T-cell (primary cell): ENCODE measurements around the gene STARD10. TPM values are rescaled to one million over a fixed set of nuclear protein-coding genes. Genes with fewer than 3 reads are reported as not detected.

ENCODE experiments used
- ATAC-seq, 4 experiments: fragments of 200-7000 bp in 3 of 4; fragments of 150-1000 bp in 1 of 4; cut with Tn5 transposase; replicated peaks in 1 of 4; 1 replicate in 3 of 4; 2 replicates in 1 of 4; pipeline ENCODE4 v1.10.0; 2021; ENCODE audit warnings: moderate library complexity in 3 of 4, mild to moderate bottlenecking in 2 of 4, moderate number of reproducible peaks in 1 of 4
- CTCF ChIA-PET, 2 donors: fragments of 300-600 bp; sonication (Branson Sonifier 250); formaldehyde crosslinking; loops; one replicate each; lab custom pipeline; 2022; ENCODE audit warnings: antibody characterized with exemption in 2 of 2; lab: Charles Lee
- POLR2A ChIA-PET, 2 donors: fragments of 300-600 bp; sonication (Branson Sonifier 250); formaldehyde crosslinking; loops; one replicate each; lab custom pipeline; 2022; ENCODE audit warnings: antibody characterized with exemption in 2 of 2; lab: Charles Lee
- DNase-seq, 35 experiments: peaks; one replicate each; pipeline versions ENCODE4 v3.0.0 to v3.0.0-alpha.2; 2013 to 2023
- H3K27ac ChIP-seq: one replicate; pipeline ENCODE4 v1.5.1; 2013; ENCODE audit warnings: low read length
- H3K27me3 ChIP-seq, 2 experiments: replicated peaks in 1 of 2; 1 replicate in 1 of 2; 2 replicates in 1 of 2; pipeline versions ENCODE4 v1.6.1 to v1.7.0; 2013; ENCODE audit warnings: low read length in 1 of 2, mixed read lengths in 1 of 2; ENCODE audit not compliant: control insufficient read depth in 2 of 2, insufficient read depth in 2 of 2; ENCODE audit errors: extremely low read depth in 1 of 2
- H3K36me3 ChIP-seq, 2 donors: 1 replicate in 1 of 2; 2 replicates in 1 of 2; pipeline versions ENCODE4 v1.6.1 to v1.7.0; 2013; ENCODE audit warnings: low read length in 1 of 2; ENCODE audit not compliant: control insufficient read depth in 2 of 2, insufficient read depth in 1 of 2; ENCODE audit errors: extremely low read depth in 1 of 2
- H3K4me1 ChIP-seq, 2 experiments: 1 replicate in 1 of 2; 2 replicates in 1 of 2; pipeline versions ENCODE4 v1.6.1 to v1.7.0; 2013; ENCODE audit warnings: low read length in 2 of 2, mixed read lengths in 1 of 2; ENCODE audit not compliant: insufficient read depth in 2 of 2, control insufficient read depth in 1 of 2; ENCODE audit errors: extremely low read depth in 1 of 2
- H3K4me3 ChIP-seq, 2 donors: 1 replicate in 1 of 2; 2 replicates in 1 of 2; pipeline versions ENCODE4 v1.5.1 to v1.7.0; 2013; ENCODE audit warnings: mild to moderate bottlenecking in 2 of 2, low read length in 1 of 2, moderate library complexity in 1 of 2; ENCODE audit not compliant: control insufficient read depth in 1 of 2; ENCODE audit errors: extremely low read depth in 1 of 2
- H3K9me3 ChIP-seq: 2 replicates; pipeline ENCODE4 v1.7.0; 2013
- H3K27ac Mint-ChIP-seq, 2 donors: one replicate each; pipeline ENCODE4 v1.8.0; 2020 to 2021; ENCODE audit warnings: mild to moderate bottlenecking in 2 of 2, mixed read lengths in 2 of 2
- H3K27me3 Mint-ChIP-seq, 2 donors: one replicate each; pipeline ENCODE4 v1.8.0; 2021 to 2022; ENCODE audit warnings: mixed read lengths in 2 of 2
- H3K36me3 Mint-ChIP-seq: one replicate; pipeline ENCODE4 v1.8.0; 2021; ENCODE audit warnings: mixed read lengths
- H3K4me1 Mint-ChIP-seq, 3 donors: one replicate each; pipeline ENCODE4 v1.8.0; 2020 to 2022; ENCODE audit warnings: mixed read lengths in 3 of 3, mild to moderate bottlenecking in 1 of 3
- H3K4me3 Mint-ChIP-seq, 3 donors: one replicate each; pipeline ENCODE4 v1.8.0; 2020 to 2022; ENCODE audit warnings: mild to moderate bottlenecking in 3 of 3, mixed read lengths in 3 of 3, moderate library complexity in 3 of 3
- H3K9me3 Mint-ChIP-seq, 3 donors: one replicate each; pipeline ENCODE4 v1.8.0; 2020 to 2022; ENCODE audit warnings: mixed read lengths in 3 of 3
- WGBS: methylation state at CpG from one replicate; pipeline ENCODE4 v1.1.5; 2013; ENCODE audit warnings: missing lambda C conversion rate; ENCODE audit not compliant: insufficient coverage; 5-methylcytosine and 5-hydroxymethylcytosine counted together
- total RNA-seq, 35 experiments: library from RNA in 6 of 35; stranded (reverse) in 6 of 35; fragments of 120-200 nt in 1 of 35; gene quantifications; one replicate each; pipeline versions ENCODE4 v1.2.1 to v1.2.4 and lab custom pipeline; 2013 to 2026

Gene STARD10
- total RNA-seq, 5 donors from 2014 or later (not counting 1 experiment from before 2014, with no cell fraction given) = 11.1 to 24.9 (median 19.1) TPM

- CTCF ChIA-PET = interaction anchor here in 1 of 2 donors (0.8 kb wide), 1 partner anchor 15 kb away, joined by 4 read pairs; no protein-coding TSS in a partner anchor
- Mint-ChIP-seq H3K36me3 (peaks cover 3% of the 10 kb centered on the region), H3K27me3 (no peaks in the 10 kb centered on the region), H3K4me1 (peaks cover 82 to 88% (median 87%) of the 10 kb centered on the region in 3 donors), H3K4me3 (peak overlapping the region in 2 of 3 donors; percentile 24 to 58), H3K27ac (peak overlapping the region; percentile 83 to 97), H3K9me3 (no peaks in the 10 kb centered on the region)
- Histone ChIP-seq H3K9me3 (no peaks in the 10 kb centered on the region), H3K36me3 (peaks cover 0 to 3% of the 10 kb centered on the region in 2 donors), H3K4me3 (no peak overlapping the region), H3K4me1 (peaks cover 13 to 92% of the 10 kb centered on the region in 2 experiments), H3K27me3 (no peaks in the 10 kb centered on the region), H3K27ac (peak overlapping the region; percentile 92)
- POLR2A ChIA-PET = no interaction called here
- DNase-seq (no peak), ATAC-seq (no peak)
- 61% methylated on average over 5 of the region's 10 CpGs for WGBS
Observed at GRCh38 chr11:72740562-72741428, 53.1 kb downstream of the STARD10 start.

- Mint-ChIP-seq H3K27ac (peak overlapping the region; percentile 83 to 97), H3K9me3 (no peaks in the 10 kb centered on the region), H3K27me3 (no peaks in the 10 kb centered on the region), H3K4me1 (peaks cover 82 to 90% (median 89%) of the 10 kb centered on the region in 3 donors), H3K36me3 (peaks cover 3% of the 10 kb centered on the region), H3K4me3 (peak overlapping the region in 1 of 3 donors; percentile 58)
- ATAC-seq = no peak
- DNase-seq = no peak
- H3K4me1 ChIP-seq = peaks cover 16 to 93% of the 10 kb centered on the region in 2 experiments
- H3K9me3 ChIP-seq = no peaks in the 10 kb centered on the region
- no peak overlapping the region for H3K4me3 ChIP-seq
- H3K27ac ChIP-seq = peak overlapping the region; percentile 92
- WGBS = no CpG with 5 or more reads among the region's 2 CpGs
- no peaks in the 10 kb centered on the region for H3K27me3 ChIP-seq
- CTCF ChIA-PET = interaction anchor here in 1 of 2 donors (0.8 kb wide), 1 partner anchor 15 kb away, joined by 4 read pairs; no protein-coding TSS in a partner anchor
- H3K36me3 ChIP-seq = no peaks in the 10 kb centered on the region
- POLR2A ChIA-PET = no interaction called here
Observed at GRCh38 chr11:72740060-72740424, 53.8 kb downstream of the STARD10 start.

GRCh38 chr11:72739240-72740059 lies 54.4 kb downstream of the STARD10 start:
- ATAC-seq (no peak), DNase-seq (no peak)
- H3K36me3 Mint-ChIP-seq = peaks cover 3% of the 10 kb centered on the region
- peaks cover 16 to 87% of the 10 kb centered on the region in 2 experiments for H3K4me1 ChIP-seq
- POLR2A ChIA-PET = no interaction called here
- peak overlapping the region; percentile 92 for H3K27ac ChIP-seq
- H3K4me3 Mint-ChIP-seq = peak overlapping the region in 1 of 3 donors; percentile 68
- H3K27ac Mint-ChIP-seq = peak overlapping the region; percentile 83 to 97
- no peak overlapping the region for H3K4me3 ChIP-seq
- H3K9me3 Mint-ChIP-seq = no peaks in the 10 kb centered on the region
- H3K27me3 ChIP-seq = no peaks in the 10 kb centered on the region
- no peaks in the 10 kb centered on the region for H3K36me3 ChIP-seq
- 79% methylated on average over 6 of the region's 10 CpGs for WGBS
- H3K27me3 Mint-ChIP-seq = no peaks in the 10 kb centered on the region
- CTCF ChIA-PET = interaction anchor here in 1 of 2 donors (0.5 to 0.8 kb wide), 2 partner anchors 14 to 108 kb away, joined by 4 to 5 read pairs; no protein-coding TSS in a partner anchor
- peaks cover 78 to 88% (median 85%) of the 10 kb centered on the region in 3 donors for H3K4me1 Mint-ChIP-seq
- H3K9me3 ChIP-seq = no peaks in the 10 kb centered on the region

GRCh38 chr11:72738199-72739141 lies 55.4 kb downstream of the STARD10 start:
- H3K27me3 ChIP-seq = no peaks in the 10 kb centered on the region
- peaks cover 16 to 77% of the 10 kb centered on the region in 2 experiments for H3K4me1 ChIP-seq
- H3K4me3 ChIP-seq = no peak overlapping the region
- Mint-ChIP-seq H3K27ac (peak overlapping the region; percentile 97 to 99), H3K9me3 (no peaks in the 10 kb centered on the region), H3K36me3 (peaks cover 3% of the 10 kb centered on the region), H3K27me3 (no peaks in the 10 kb centered on the region), H3K4me3 (peak overlapping the region; percentile 5 to 68 (median 24)), H3K4me1 (peaks cover 69 to 80% (median 77%) of the 10 kb centered on the region in 3 donors)
- H3K9me3 ChIP-seq = no peaks in the 10 kb centered on the region
- no peaks in the 10 kb centered on the region for H3K36me3 ChIP-seq
- no peak for ATAC-seq
- WGBS = 91% methylated on average over 7 of the region's 11 CpGs
- POLR2A ChIA-PET = no interaction called here
- H3K27ac ChIP-seq = peak overlapping the region; percentile 92
- CTCF ChIA-PET = no interaction called here
- peak in 2 of 35 experiments; percentile 19 to 51 for DNase-seq

- H3K4me3 ChIP-seq = no peak overlapping the region
- peak overlapping the region; percentile 97 to 99 for H3K27ac Mint-ChIP-seq
- ATAC-seq (no peak), DNase-seq (no peak)
- 83% methylated on average over 1 of the region's 1 CpG for WGBS
- peaks cover 68 to 73% (median 68%) of the 10 kb centered on the region in 3 donors for H3K4me1 Mint-ChIP-seq
- peak overlapping the region; percentile 29 to 68 (median 60) for H3K4me3 Mint-ChIP-seq
- no peaks in the 10 kb centered on the region for H3K9me3 Mint-ChIP-seq
- H3K9me3 ChIP-seq = no peaks in the 10 kb centered on the region
- H3K36me3 Mint-ChIP-seq = peaks cover 7% of the 10 kb centered on the region
- ChIA-PET CTCF (interaction anchor here in 1 of 2 donors (1.2 to 2.0 kb wide), 2 partner anchors 12 to 57 kb away, joined by 5 to 14 read pairs; partner anchors contain the start of gene STARD10), POLR2A (no interaction called here)
- H3K27ac ChIP-seq = peak overlapping the region; percentile 92
- H3K27me3 Mint-ChIP-seq = no peaks in the 10 kb centered on the region
- peaks cover 16 to 70% of the 10 kb centered on the region in 2 experiments for H3K4me1 ChIP-seq
- no peaks in the 10 kb centered on the region for H3K27me3 ChIP-seq
- peaks cover 0 to under 1% of the 10 kb centered on the region in 2 donors for H3K36me3 ChIP-seq
Observed at GRCh38 chr11:72737336-72737735, 56.5 kb downstream of the STARD10 start.
